Glomerular endothelial cell (primary cell): ENCODE results near the gene EXD3. TPM values are rescaled to one million over a fixed set of nuclear protein-coding genes. Genes with fewer than 3 reads are reported as not detected.

Experiments used
- DNase-seq: peaks from one replicate; pipeline ENCODE4 v3.0.0-alpha.2; 2011; ENCODE audit warnings: low read depth, low spot score; ENCODE audit errors: extremely low read depth
- total RNA-seq: library from RNA; depleted of rRNA; stranded (reverse); fragments of >200 nt; gene quantifications from 2 replicates; pipeline ENCODE4 v1.2.3, GENCODE V29; 2015

The EXD3 gene
- total RNA-seq, 1 donor from 2014 or later, result 32.6 TPM

DNA sequence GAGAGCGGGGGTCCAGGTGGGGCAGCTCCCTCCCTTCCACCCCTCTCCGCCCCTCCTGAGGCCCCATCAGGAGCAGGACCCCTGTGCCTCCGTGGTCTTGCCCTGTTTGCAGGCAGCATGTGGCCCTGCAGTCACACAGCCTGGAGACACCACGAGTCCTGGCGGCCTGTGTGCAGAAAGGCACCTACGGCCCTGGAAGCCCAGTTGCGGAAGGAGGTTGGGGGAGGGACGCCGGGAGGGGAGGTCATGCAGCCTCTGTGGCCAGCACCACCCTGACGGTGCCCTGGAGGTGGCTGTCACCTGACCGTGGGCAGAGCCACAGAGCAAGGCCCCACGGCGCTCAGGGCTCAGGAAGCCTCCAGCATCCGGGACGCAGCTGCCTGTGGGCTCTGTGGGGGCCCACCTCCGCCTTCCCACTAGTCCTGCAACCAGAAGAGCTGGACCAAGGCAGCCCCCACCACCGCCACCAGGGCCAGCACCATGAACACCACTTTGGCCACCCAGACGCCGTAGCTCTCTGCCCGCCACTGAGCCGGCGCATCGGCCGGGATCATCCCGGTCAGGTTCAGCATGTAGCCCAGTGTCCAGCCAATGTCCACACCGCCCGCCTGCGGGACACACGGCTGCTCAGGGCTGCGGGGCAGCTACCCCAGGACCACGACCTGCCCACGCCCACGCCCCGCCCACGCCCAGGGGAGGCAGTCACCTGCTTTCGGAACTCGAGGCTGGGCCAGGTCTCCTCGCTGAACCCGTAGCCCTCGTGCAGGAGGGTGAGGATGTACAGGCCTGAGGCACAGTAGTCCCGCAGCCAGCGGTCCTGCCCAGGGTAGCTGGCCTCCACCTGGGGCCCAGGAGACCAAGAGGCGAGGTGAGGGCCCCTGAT, 11.8 kb upstream of the EXD3 start:
- no peak for DNase-seq

DNA sequence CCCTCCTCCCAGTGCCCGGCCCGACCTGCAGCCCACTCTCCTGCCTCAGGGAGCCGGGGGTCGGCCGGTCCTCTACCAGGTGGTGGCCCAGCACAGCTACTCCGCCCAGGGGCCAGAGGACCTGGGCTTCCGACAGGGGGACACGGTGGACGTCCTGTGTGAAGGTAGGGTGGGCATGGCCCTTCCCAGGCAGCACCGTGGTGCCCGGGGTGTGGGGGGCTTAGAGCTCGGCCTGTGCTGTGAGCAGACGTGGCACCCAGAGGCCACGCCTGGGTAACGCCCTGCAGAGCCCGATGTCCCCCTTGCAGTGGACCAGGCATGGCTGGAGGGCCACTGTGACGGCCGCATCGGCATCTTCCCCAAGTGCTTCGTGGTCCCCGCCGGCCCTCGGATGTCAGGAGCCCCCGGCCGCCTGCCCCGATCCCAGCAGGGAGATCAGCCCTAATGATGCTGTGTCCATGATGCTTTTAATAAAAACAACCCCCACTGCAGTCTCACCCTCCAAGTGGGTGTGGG, 11.0 kb upstream of the EXD3 start:
- DNase-seq, result no peak

DNA sequence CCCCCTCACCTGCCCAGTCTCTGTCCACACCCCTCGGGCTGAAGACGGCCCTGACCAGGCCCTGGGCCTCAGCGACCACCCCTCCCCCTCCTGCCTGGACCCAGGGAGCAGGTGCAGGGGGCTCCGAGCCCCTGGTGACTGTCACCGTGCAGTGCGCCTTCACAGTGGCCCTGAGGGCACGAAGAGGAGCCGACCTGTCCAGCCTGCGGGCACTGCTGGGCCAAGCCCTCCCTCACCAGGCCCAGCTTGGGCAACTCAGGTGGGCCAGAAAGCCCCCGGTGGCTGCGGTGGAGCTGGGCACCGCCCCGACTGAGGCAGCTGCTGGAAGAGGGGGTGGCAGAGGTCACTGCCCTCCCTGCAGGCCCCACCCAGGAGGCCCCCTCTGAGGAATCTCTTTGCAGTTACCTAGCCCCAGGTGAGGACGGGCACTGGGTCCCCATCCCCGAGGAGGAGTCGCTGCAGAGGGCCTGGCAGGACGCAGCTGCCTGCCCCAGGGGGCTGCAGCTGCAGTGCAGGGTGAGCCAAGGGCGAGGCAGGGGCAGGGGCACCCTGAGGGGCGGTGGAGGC, 10.5 kb upstream of the EXD3 start:
- DNase-seq, result no peak

DNA sequence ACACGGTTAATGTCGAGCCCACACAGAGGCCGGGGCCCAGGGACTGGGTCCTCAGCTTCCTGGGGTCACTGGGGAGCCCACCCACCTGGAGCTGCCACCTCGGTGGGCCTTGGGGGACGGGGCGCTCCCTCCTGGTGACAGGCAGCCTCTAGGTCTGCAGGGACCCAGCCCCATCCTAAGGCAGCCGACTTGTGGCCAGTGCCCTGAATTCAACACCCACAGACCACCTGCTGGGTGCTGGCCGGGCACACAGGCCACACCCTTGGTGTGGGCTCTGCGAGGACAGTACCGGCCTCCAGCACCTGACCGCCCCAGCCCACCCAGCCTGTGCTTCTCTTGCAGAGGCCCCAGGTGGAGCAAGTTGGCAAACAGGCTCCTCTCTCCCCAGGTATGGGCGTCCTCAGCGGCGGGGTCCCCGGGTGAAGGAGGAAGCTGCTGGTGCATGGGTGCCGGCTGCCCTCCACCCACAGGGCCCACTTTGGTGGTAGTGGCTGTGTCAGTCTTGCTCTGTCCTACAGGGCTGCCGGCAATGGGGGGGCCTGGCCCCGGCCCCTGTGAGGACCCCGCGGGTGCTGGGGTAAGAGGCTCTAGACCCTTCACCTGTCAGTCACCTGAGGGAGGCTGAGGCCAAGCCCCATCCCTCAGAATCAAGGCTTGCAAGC, 9.9 kb upstream of the EXD3 start:
- DNase-seq, result no peak

DNA sequence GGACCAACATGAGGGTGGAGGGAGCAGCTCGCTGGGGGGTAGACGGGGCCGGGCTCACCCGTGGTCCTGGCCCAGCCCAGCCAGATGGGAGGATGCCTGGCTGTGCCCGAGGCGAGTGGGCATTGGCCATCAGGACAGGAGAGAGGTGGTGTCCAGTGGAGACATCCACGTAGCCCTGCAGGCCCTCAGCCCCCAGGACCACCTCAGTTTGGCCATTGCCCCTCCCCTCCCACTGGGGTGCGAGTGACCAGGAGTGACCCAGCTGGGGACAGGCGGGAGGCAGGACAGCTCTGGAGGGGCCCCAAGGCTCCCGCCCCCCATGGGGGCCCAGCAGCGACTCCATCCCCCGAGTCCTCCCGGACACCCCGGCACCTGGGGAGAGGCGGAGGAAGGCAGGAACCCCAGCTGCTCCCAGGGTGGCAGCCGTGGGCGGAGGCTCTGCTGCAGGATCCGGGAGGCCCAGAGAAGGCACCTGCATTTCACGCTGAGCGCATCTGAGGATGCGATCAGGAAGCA, 8.5 kb upstream of the EXD3 start:
- DNase-seq, result no peak

DNA sequence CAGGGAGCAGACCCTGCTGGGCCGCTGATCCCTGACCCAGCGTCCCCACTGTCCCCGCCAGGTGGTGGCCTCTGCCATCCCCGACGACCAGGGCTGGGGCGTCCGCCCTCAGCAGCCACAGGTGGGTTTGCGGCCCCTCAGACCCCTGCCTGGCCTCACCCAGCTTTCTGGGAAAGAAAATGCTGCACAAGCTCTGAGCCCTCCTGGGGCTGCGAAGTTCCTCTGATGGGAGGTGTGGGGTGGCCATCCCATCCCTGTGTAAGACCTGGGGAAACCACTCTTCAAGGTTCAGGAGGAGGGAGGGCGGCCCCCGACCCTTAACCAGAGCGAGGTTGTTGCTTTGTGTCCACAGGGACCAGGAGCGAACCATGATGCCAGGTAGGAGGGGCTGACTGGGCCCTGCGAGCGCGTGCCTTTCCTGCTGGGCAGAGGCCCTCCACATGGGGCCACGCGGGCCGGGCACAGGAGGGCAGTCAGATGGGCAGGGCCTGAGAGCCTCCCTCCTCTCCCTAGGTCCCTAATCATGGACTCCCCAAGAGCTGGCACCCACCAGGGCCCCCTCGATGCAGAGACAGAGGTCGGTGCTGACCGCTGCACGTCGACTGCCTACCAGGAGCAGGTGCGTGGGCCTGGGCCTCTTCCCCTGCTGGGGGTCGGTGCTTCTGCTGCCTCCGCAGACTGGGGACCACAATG, 7.9 kb upstream of the EXD3 start:
- no peak for DNase-seq

DNA sequence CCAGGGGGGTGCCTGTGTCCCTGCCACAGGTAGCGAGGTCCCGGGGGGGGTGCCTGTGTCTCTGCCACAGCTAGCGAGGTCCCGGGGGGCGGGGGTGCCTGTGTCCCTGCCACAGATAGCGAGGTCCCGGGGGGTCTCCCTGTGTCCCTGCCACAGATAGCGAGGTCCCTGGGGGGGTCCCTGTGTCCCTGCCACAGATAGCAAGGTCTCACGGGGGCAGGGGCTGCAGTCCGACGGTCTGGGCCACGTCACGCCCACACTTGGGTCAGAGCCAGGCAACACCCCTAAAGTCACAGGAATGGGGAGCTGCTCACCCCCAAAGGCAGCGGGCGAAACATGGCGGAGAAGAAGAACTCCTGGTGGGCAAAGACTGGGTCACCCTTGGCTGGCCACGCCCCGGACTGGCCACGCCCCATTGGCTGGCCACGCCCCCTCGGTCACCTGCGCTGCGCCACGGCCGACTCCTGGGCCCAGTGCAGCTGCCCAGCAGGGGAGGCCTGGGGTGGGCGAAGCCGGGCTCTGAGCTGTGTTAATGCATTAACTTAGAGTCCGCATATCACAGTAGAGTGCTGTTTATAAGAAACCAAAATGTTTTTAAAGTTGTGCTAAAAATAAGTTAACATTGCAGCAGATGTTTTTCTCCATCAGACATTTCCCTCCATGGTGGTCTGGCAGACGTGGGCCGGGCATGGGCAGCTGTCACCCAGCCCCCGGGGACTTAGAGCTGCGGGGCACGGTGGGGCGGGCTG, 7.2 kb upstream of the EXD3 start:
- no peak for DNase-seq

DNA sequence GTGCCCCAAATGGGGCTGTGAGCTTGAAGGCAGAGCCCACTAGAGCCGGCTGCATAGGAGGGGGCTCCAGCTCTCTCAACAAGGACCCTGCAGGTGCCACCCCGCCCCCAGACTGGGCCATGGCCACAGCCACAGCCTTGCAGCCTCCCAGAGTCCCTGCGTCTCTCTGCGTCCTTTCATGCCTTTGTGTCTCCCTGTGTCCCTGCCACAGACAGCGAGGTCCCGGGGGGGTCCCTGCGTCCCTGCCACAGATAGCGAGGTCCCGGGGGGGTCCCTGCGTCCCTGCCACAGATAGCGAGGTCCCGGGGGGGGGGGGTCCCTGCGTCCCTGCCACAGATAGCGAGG, 6.6 kb upstream of the EXD3 start:
- no peak for DNase-seq

DNA sequence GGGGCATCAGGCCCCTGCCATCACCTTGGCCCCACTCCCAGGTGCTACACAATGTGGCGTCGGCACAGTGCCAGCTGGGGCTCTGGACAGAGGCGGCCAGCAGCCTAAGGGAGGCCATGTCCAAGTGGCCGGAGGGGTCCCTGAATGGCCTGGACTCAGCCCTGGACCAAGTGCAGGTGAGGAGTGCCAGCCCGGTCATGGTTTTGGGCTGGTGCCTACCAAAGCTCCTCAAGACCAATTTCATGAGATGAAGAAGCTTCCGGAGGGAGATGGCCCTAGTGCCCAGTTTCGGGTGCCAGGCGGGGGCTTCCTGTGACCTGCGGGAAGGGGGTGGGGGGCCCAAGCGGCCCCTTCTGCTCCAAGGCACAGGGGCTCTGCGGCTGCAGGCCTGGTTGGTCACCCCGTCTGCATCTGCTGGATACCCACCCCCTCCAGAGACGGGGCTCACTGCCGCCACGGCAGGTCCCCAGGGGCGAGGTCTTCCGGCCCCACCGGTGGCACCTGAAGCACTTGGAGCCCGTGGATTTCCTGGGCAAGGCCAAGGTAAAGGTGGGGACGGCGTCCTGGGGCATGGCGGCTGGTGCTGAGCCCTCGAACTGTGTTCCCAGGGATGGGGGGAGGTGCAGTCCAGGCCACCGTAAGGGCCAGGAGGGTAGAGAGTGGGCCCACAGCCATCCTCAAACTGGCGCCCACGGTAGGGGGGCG, 6.0 kb upstream of the EXD3 start:
- no peak for DNase-seq

DNA sequence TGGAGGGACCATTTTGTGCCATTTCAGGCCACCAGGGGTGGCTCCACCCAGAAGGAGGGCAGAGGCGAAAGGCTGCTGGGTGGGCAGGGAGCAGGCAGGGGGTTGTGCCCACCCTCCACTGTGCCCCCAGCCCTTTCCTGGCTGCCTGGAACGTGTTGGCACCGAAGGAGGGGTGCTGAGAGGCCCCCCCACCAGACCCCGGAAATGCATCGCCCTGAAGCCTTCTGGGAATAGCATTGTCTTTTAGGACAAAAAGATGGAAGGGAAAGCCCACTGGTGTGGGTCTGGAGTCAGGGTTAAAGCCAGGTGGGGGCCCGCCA, 5.3 kb upstream of the EXD3 start:
- no peak for DNase-seq

DNA sequence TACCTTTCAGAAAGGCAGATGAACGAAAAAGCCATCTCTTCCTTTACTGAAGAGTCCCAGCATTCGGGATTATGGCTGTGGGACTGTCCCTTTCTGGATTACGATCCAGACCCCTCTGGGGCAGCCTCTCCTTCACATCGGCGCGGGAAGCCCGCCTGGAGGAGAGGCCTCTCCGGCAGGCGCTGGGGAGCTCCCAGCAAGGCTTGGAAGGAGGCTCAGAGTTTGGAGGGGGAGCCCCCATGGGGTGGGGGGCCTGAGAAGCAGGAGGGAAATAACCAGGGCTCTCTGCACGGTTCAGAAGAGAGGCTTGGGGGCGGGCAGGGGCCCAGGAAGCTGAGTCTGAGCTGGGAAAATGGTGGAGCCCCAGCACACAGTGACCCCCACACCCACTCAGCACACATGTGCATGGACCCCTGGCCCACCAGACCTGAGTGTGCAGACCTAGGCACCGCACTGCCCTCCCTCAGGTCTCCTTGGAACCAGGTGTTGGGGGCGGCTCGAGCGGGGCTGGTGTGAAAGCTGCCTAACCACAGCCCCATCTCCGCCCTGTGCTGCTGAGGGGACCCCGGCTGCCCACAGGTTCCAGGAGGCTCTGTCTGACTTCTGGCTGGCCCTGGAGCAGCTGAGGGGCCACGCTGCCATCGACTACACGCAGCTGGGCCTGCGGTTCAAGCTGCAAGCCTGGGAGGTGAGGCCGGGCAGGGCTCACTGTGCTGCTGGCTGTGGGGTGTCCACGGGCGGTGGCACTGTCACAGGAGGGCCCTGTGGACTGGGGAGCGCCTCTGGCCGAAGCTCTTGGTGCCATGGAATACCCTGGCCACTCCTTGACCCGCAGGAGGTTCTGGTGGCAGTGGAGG, 4.7 kb upstream of the EXD3 start:
- no peak for DNase-seq

DNA sequence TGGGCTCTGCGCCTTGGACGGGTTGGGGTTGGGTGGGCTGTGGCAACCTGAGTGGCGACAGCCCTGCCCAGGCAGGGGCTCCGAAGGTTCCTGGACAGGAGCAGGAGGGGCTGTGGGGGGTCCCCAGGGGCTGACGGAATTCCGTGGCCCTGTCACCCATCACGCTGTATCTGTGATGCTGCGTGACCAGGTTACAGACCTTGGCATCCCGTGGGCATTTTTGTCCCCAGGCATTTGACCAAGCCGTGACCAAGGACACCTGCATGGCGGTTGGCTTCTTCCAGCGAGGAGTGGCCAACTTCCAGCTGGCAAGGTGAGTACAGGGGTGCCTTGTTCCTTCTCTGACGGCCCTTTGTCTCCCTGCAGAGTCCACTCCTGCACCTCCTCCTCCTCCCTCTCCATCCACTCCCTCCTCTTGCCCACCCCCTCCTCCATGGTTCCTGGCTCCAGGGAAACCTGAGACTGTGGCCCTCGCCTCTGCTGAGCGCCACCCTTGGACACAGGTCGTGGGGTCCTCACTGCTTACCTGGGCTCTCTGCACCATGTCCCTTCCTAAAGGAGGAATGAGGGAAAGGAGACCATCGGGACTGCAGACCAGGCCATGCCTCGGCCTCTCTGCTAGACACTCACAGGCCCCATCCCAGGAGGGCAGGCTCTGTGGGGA, 3.2 kb upstream of the EXD3 start:
- DNase-seq, result no peak

DNA sequence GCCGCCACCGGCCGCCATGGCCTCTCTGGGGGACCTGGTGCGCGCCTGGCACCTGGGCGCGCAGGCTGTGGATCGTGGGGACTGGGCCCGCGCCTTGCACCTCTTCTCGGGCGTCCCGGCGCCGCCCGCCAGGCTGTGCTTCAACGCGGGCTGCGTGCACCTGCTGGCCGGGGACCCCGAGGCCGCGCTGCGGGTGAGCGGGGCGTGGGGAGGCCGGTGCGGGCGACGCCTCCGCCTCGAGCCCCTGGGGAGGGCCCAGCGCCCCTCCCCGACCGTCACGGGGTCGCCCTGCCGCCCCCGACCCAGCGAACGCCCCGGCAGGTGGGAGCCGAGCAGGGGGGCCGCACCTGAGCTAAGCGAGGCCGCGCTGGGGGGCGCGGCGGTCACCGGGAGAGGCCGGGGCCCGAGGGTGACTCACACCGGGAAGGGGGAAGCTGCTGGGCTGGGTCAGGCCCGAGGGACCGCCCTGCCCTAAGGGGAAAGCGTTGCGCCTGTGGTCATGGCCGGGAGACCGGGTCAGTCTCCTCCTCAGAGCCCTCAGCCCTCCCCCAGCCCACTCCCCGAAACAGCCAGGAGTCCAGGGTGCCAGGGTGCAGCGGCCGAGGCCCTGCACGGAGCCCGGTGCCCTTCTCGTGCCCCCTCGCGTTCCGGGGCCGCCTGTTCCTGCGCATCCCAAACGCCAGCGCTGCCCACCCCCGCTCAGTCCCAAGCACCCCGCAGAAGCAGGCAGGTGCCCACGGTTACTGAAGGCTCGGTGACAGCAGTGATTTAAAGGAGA, 741 bp upstream of the EXD3 start:
- DNase-seq, result no peak

DNA sequence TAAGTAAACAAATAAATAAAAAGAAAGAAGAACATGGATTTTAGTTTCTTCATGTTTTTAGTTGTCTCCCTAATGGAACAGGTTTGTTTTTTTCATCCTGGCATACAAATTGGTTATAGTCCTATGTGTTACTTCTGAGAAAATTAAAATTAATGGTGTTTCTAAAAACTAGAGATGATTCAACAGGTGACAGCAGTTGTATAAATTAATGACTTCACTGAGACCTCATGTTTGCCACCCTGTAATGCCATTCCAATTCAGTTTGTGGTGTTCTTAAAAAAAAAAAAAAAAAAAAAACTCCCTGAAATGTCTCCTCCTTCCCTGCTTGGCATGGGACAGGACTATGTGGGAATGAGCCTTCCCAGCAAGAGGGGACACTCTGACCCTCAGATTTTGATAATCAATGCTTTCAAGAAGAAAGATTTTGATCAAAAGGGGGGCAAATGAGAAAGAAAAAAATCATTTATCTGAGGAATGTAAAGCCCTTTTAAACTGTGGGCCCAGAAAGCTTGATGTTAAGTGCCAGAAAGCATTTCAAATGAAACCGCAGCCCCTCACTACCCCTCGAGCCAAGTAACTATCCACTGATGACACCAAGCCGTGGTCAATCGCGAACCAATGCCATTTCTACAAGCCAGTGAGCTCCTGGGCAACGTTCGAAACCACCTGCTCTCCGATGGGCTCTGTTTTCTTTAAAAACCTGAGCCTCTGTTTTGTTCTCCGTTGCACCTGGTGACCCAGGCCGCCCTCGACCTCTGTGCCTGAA, 941 bp downstream of the EXD3 start:
- DNase-seq, result no peak

DNA sequence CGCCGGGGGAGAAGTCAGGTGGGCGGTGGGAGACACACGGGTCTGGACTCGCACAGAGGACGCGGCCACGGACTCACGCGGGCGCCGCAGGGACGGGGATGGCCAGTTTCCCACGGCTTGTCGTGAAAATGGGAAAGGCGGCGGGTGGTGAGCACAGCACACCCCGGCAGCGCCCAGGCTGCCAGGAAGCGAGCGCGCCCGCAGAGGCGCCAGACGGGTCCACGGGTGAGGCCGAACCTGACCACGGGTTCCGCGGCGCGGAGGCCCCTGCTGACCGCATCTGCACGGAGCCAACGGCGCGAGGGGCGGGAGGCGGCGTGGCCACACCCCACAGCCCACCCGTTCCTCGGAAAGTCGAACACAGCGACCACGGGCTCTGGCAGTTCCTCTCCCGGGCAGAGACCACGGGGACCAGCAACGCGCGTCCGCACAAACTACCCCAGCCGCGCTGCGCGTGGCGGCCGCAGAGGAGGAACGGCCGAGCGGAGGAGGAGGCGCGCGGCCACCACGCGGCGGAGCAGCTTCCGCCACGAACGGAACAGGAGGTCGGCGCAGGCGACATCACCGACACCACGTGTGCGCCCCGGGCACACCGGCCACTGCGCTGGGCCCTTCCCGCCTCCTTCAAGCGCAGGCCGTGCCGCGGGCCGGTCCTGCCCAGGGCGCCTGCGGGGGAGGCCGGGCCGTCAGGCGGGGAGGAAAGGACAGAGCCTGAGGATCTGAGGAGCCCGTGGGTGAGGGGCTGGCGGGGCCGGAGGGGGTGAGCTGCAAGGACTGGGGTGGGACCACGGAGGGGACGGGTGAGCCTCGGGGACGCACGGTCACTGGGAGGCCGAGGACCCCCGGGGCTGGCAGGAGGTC, 5.6 kb downstream of the EXD3 start:
- DNase-seq, result no peak

DNA sequence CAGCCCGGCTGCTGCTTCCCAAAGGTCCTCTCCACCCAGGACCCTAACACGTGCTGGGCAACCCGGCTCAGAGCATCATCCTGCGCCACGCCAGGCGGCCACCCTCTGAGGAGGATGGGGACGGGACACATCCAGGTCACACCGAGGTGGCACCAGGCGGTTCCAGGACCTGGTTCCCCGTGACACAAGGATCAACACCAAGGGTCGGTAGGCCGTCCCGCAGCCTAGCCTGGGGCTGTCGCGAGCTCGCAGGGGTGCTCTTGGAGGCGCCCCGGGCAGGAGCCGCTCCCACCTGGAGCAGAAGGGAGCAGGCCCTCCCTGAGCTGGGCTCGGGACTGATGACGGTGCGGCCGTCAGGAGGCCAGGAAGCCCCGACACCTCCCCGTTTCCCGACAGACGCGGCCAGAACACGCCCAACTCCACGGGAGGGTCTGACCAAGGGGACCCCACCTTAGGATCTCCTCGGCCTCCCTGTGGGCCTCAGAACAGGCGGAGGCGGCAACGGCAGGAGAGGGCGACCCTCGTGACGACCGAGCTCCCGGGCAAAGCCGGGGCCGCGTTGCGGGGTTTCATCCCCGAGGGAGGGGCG, 6.3 kb downstream of the EXD3 start:
- no peak for DNase-seq
